Activated T-cell treated with anti-CD3 and anti-CD28 coated beads, Interleukin-2, amount 50 U/mL, for 24 hours (primary cell): Measurements from ENCODE around the gene HNRNPUL2.
"Not testable (repeated sequence)": the region's sequence is repeated elsewhere in the genome, so short reads cannot be mapped to it uniquely, and the experiment has no call there.

Experiments
- DNase-seq: peaks from one replicate; pipeline ENCODE4 v3.0.0-alpha.2; 2020
- H3K27ac Mint-ChIP-seq: 2 replicates; pipeline ENCODE4 v1.8.0; 2020; ENCODE audit warnings: mild to moderate bottlenecking, mixed read lengths
- H3K27me3 Mint-ChIP-seq: 2 replicates; pipeline ENCODE4 v1.8.0; 2020; ENCODE audit warnings: mixed read lengths
- H3K36me3 Mint-ChIP-seq: 2 replicates; pipeline ENCODE4 v1.8.0; 2020; ENCODE audit warnings: low read depth, mixed read lengths
- H3K4me1 Mint-ChIP-seq: 2 replicates; pipeline ENCODE4 v1.8.0; 2020; ENCODE audit warnings: low read depth, mixed read lengths
- H3K4me3 Mint-ChIP-seq: 2 replicates; pipeline ENCODE4 v1.8.0; 2020; ENCODE audit warnings: mild to moderate bottlenecking, moderate library complexity, mixed read lengths
- H3K9me3 Mint-ChIP-seq: 2 replicates; pipeline ENCODE4 v1.8.0; 2020; ENCODE audit warnings: mixed read lengths

HNRNPUL2 gene

DNA sequence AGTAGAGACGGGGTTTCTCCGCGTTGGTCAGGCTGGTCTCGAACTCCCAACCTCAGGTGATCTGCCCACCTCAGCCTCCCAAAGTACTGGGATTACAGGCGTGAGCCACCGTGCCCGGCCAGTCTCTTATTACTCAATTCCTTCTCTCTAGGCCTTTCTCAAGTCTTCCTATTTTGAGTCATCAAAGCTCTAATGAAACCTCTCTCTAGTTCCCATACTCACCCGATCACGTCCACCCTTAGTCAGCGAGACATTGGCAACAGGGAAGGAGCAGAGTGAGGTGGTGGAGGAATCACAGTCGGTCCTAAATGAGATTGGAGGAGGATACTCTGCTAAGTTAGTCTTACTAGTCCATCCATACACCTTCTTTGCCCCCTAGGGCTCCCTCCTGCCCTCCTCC lies 25.0 kb downstream of the HNRNPUL2 start:
- peak overlapping the region; percentile 27 for H3K27ac Mint-ChIP-seq
- no peaks in the 10 kb centered on the region for H3K27me3 Mint-ChIP-seq
- H3K9me3 Mint-ChIP-seq = no peaks in the 10 kb centered on the region
- DNase-seq = no peak
- peaks cover 27% of the 10 kb centered on the region for H3K4me1 Mint-ChIP-seq
- H3K36me3 Mint-ChIP-seq = peaks cover 58% of the 10 kb centered on the region
- no peak overlapping the region for H3K4me3 Mint-ChIP-seq

DNA sequence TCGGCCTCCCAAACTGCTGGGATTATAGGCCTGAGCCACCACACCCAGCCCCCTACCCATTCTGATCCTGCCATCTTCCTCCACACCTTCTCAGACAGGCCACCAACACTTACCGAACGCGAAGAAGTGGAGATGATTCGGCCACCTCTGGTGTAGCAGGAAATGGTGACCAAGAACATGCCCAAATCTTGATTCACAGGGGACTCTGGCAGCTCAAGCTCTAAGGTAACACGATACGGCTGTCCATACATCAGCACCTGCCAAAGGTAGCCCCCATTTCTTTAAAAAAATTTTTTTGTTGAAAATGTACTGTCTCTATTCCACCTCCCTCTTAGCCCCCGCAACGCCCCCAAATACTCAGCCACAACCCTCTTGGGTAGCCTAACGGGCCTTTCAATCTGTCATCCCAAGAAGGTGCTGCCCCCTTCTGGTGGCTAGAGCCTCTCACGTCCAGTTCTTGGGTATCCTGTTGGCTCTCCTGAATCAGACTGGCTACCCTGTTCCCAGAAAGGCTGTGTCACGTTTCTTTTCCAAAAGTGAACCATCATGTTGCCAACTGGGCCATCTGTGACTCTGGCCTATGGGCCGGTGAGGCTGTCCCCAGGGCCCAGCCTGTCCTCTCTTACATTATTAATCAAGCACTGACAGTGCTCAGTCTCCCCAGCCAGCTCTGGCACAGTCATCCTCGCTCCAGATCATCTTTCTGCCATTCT lies 32.6 kb downstream of the HNRNPUL2 start:
- peak; percentile 80 for DNase-seq
- H3K27me3 Mint-ChIP-seq = no peaks in the 10 kb centered on the region
- H3K4me1 Mint-ChIP-seq = peaks cover 6% of the 10 kb centered on the region
- H3K9me3 Mint-ChIP-seq = no peaks in the 10 kb centered on the region
- no peak overlapping the region for H3K4me3 Mint-ChIP-seq
- no peak overlapping the region for H3K27ac Mint-ChIP-seq
- peaks cover 55% of the 10 kb centered on the region for H3K36me3 Mint-ChIP-seq

DNA sequence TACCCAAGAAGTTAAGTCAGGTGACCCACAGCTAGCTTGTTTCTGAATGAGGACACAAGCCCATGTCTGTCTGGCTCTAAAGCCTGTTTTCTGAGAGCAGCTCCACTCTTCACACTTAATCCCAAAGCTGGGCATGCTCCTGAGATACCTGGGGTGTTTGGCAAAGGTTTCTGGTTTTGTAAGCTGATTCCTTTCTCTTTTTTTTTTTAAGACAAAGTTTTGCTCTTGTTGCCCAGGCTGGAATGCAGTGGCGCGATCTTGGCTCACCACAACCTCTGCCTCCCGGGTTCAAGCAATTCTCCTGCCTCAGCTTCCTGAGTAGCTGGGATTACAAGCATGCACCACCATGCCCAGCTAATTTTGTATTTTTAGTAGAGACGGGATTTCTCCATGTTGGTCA lies 33.6 kb downstream of the HNRNPUL2 start:
- DNase-seq, H3K27me3 Mint-ChIP-seq, H3K27ac Mint-ChIP-seq, H3K9me3 Mint-ChIP-seq, H3K4me1 Mint-ChIP-seq, H3K4me3 Mint-ChIP-seq: not testable (repeated sequence)
- peaks cover 55% of the 10 kb centered on the region for H3K36me3 Mint-ChIP-seq

DNA sequence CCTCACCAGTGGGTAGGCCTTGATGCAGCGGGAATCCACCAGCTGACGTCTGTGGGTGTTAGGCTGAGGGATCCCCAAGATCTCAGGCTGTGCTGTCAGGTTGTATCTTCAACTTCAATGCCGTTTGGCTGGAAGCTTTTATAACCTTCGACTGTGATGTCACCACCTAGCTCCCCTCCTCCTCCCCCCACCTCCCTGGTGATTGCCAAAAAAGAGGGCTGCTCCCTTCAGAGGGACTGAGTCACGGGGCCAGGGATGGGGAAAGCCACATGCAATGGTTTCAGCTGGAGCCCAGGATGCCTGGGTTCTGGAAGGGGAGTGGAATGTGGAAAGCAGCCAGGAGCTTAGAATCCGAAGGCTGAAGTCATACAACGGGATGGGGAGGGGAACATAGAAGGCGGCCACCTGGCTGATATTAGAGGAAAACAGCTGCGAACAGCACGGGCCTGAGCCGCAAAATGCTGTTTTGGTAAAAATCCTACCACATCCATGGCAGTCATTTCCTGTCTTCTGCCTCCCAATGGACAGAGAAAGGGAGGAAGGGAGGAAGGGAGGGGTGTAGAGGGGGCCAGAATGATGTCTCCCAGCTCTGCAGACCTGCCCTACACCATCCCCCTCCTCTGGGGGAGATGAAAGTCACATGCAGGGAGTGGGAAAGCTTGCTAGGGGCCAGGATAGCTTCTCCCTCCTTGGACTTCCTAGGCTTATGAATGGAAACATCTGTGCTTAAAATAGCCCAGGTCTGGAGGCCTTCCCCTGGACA lies 37.7 kb downstream of the HNRNPUL2 start, which contains the start of gene LRRN4CL:
Gene LRRN4CL, minus strand, starts transcription at position 110 of the 763 bp plus-strand sequence. CDS start 1,022 bp downstream, outside the sequence.
- Mint-ChIP-seq H3K9me3 (no peaks in the 10 kb centered on the region), H3K27ac (no peak within 1 kb of the TSS), H3K4me3 (no peak within 1 kb of the TSS), H3K36me3 (peaks cover 45% of the 10 kb centered on the region), H3K4me1 (peaks cover under 1% of the 10 kb centered on the region), H3K27me3 (peaks cover 11% of the 10 kb centered on the region)
- no peak for DNase-seq

DNA sequence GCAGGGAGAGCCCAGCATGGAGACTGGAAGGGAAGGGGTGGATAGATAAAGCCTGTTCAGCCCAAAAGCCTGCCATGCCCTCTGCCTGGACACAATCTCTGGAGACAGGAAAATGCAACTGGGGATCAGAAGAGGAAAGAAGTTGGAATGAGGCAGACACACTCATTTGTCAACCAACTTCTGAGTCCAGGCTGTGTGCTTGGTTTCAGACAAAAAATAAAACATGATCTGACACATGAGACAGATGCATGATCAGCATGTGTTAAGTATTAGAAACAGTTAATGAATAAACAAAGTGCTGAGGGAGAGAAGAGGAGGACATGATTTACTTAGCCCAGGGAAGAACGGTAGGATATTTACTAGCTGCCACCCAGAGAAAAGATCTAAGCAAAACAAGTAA lies 38.8 kb downstream of the HNRNPUL2 start:
- Mint-ChIP-seq H3K36me3 (peaks cover 37% of the 10 kb centered on the region), H3K4me1 (no peaks in the 10 kb centered on the region), H3K9me3 (no peaks in the 10 kb centered on the region), H3K4me3 (no peak overlapping the region), H3K27me3 (peaks cover 11% of the 10 kb centered on the region), H3K27ac (no peak overlapping the region)
- DNase-seq = no peak

DNA sequence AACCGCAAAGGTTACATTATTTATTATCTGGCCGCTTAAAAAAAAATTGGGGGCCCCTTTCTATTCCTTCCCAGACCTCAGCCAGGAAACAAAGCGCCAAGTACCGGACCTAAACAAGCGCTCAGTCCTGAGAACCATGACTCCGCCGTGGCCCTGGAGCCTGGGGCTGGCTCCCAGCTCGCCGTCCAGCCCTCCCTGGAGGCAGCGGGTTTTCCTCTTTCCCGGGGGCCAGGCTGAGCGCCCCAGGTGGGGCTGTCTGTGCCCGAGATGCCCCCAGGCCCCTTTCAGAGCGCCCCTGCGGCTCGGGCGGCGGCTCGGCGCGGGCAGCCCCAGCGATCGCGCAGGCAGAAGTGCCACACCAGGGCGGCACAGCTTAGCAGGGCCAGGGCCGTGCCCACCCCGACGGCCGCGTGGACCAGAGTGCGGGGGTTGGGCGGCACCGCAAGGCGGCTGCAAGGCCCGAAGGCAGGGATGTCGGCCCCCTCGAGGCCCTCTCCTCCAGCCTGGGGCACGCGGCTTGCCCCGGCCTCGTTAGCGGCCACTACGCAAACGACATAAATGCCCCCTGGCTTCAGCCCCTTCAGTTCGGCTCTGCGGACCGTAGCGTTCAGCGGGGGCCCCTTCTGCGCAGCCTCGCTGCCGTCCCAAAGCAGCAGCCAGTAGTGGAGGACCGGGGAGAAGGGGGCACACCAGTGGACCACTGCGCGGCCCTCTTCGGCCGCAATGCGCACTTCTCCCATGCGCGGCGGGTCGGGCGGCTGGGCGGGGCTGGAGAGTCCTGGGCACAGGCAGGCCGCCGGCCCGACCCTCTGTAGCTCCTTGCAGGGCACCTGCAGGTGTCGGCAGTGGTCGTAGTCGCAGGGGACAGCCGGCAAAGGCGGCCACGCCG lies 39.5 kb downstream of the HNRNPUL2 start:
- H3K9me3 Mint-ChIP-seq = no peaks in the 10 kb centered on the region
- H3K4me1 Mint-ChIP-seq = no peaks in the 10 kb centered on the region
- peaks cover 30% of the 10 kb centered on the region for H3K36me3 Mint-ChIP-seq
- DNase-seq = no peak
- no peak overlapping the region for H3K27ac Mint-ChIP-seq
- no peak overlapping the region for H3K4me3 Mint-ChIP-seq
- peaks cover 11% of the 10 kb centered on the region for H3K27me3 Mint-ChIP-seq

DNA sequence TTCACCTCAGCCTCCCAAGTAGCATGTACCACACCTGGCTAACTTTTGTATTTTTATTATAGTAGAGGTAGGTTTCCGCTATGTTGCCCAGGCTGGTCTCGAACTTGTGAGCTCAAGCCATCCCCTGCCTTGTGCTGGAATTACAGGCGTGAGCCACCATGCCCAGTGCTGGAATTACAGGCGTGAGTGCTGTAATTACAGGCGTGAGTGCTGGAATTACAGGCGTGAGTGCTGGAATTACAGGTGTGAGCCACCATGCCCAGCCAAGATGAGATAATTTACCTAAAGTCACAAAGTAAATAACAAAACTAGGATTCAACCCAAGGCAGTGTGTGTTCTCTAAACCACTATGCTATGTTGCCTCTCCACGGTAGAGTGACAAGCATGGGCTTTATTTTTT lies 44.7 kb downstream of the HNRNPUL2 start:
- Mint-ChIP-seq H3K27me3 (peaks cover 6% of the 10 kb centered on the region), H3K36me3 (peaks cover 15% of the 10 kb centered on the region), H3K4me3 (no peak overlapping the region), H3K9me3 (no peaks in the 10 kb centered on the region), H3K4me1 (peaks cover 22% of the 10 kb centered on the region), H3K27ac (no peak overlapping the region)
- no peak for DNase-seq

DNA sequence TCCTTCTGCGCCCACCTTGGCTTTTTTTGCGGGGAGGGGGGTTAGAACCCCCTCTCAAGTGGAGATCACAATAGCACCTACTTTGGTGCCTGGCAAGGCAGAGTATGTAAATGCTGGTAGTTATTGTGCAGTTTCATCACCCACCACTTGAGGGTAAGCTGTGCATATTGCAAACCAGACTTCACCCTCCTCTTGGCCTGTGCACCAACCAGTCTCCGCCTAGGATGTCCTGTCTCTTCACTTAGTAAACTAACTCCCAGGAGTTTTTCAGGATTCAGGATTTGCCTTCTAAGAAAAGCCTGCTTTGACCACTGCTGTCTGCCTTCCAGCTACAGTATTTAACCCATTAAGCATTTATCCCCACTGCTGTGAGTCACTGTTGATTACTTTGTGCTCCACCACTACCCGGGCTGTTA lies 46.4 kb downstream of the HNRNPUL2 start:
- Mint-ChIP-seq H3K9me3 (no peaks in the 10 kb centered on the region), H3K4me3 (no peak overlapping the region), H3K4me1 (peaks cover 35% of the 10 kb centered on the region), H3K27ac (peak overlapping the region; percentile 70), H3K36me3 (peaks cover 32% of the 10 kb centered on the region), H3K27me3 (no peaks in the 10 kb centered on the region)
- no peak for DNase-seq

DNA sequence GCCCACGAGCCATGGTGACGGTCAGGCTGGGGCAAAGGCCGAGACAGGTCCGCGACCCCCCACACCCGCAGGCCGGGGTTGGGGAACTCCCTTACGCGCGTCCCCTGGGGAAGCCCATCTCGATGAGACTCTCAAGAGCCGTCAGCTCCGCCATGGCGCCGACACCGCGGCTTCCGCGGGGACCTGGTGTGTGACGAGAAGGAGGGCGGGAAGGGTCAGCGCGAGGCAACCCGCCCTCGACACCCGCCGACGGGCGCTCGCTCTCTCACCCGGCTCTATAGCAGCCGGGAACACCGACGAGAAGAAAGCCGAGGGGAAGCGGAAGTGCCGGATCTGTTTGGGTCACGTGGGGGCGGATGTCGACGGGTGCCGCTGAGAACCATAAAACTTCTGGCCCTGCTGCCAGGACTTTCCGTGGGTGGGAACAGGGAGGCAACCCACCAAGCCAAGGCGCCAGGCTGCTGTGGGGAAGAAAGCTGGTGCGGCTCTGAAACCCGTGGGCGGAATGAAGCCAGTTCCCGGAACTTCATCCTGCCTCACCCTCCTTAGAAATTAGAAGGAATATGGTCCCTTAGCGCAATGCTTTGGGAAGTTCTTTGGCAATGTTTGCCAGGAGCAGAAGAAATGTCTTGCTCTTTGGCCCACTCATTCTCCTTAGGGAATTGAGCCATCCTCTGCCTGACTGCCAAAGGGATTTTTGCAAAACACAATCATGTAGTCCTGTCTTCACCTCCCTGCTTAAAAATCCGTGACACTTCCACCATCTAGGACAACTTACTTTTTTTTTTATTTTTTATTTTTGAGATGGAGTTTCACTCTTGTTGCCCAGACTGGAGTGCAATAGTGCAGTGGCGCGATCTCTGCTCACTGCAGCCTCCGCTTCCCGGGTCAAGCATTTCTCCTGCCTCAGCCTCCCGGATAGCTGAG lies 48.2 kb downstream of the HNRNPUL2 start, which contains the start of gene UBXN1:
Gene UBXN1, minus strand, starts transcription at position 304 of the 927 bp plus-strand sequence. Its CDS starts 150 bp downstream, at position 154.
- peak within 1 kb of the TSS; percentile 95 for H3K27ac Mint-ChIP-seq
- peak within 1 kb of the TSS; percentile 92 for H3K4me3 Mint-ChIP-seq
- H3K27me3 Mint-ChIP-seq = no peaks in the 10 kb centered on the region
- peaks cover 40% of the 10 kb centered on the region for H3K4me1 Mint-ChIP-seq
- H3K36me3 Mint-ChIP-seq = peaks cover 44% of the 10 kb centered on the region
- DNase-seq = peak; percentile 89
- H3K9me3 Mint-ChIP-seq = no peaks in the 10 kb centered on the region

DNA sequence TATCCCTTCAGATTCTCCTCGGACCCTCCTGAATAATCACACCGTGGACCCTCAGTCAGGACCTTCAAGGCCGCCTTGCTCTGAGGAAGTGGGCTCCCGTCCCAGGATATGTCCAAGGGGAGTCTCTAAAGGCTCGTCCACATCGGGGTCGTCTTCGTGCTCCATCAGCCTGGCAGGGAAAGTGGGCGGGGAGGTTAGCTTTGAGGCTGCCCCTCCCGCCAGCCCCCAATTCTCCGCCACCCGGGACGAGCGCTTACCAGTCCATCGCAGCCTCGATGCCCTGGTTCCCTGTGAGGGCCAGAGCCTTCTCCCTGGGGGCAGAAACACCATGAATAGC lies 48.9 kb downstream of the HNRNPUL2 start:
- Mint-ChIP-seq H3K4me3 (peak overlapping the region; percentile 92), H3K27me3 (no peaks in the 10 kb centered on the region), H3K9me3 (no peaks in the 10 kb centered on the region), H3K36me3 (peaks cover 50% of the 10 kb centered on the region), H3K27ac (peak overlapping the region; percentile 95), H3K4me1 (peaks cover 45% of the 10 kb centered on the region)
- DNase-seq = no peak

DNA sequence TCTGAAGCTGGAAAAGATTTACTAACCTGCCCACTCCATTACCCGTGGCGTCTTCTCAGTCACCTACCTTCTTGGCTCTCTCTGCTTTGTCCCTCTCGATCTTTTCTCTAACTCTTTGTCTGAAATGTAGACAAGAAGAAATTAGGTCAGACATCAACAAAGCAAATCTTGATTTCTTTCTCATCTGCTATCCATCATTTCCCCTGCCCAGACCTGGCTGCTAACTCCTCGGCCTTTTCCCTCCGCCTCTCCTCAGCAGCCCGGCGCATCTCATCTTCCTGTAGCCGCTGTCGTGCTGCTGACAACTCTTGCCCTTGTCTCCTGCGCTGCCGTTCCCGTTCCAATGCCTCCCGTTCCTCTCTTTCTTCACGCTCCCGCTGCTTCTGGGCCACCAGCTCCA lies 49.5 kb downstream of the HNRNPUL2 start:
- H3K36me3 Mint-ChIP-seq = peaks cover 57% of the 10 kb centered on the region
- H3K4me1 Mint-ChIP-seq = peaks cover 52% of the 10 kb centered on the region
- H3K4me3 Mint-ChIP-seq = peak overlapping the region; percentile 92
- DNase-seq = no peak
- H3K9me3 Mint-ChIP-seq = no peaks in the 10 kb centered on the region
- H3K27ac Mint-ChIP-seq = peak overlapping the region; percentile 95
- no peaks in the 10 kb centered on the region for H3K27me3 Mint-ChIP-seq

DNA sequence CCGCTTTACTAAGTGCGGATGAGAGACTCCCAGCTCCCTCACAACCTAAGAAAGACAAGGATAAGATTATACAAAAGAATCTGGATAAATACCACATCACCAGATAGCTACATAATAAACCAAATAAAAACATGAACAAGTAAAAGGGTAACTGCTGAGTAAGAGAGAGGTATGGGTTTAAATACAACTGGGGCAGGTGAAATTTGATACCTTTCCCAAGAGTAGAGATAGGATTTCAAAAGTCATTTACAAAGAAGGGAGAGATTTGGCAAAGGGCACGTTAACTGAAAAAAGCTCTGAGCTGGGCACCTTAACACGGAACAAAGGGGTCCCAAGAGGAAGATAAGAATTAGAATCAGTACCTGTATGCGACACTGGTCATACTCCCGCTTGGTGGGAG lies 50.1 kb downstream of the HNRNPUL2 start:
- peak overlapping the region; percentile 92 for H3K4me3 Mint-ChIP-seq
- peaks cover 63% of the 10 kb centered on the region for H3K36me3 Mint-ChIP-seq
- no peak for DNase-seq
- H3K27ac Mint-ChIP-seq = peak overlapping the region; percentile 95
- no peaks in the 10 kb centered on the region for H3K9me3 Mint-ChIP-seq
- peaks cover 57% of the 10 kb centered on the region for H3K4me1 Mint-ChIP-seq
- H3K27me3 Mint-ChIP-seq = no peaks in the 10 kb centered on the region

DNA sequence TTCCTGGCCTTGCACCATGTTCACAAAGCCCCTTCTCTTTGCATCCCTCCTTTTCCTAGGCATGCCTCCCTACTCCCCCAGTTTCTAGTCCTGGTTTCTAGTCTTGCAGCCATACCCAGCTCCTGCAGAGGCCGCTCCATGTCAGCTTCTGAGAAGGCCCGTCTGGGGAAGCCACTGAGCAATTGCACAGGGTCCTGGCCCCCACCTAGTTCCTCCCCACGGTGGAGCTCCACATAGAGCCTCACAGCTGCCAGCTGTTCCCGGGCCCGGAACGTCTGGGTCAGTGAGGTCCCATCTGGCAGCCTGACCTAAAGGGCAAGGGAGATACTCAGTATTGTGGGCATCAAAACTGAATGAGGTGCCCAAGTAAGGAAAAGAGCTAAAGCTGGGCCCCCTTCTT lies 50.6 kb downstream of the HNRNPUL2 start:
- no peaks in the 10 kb centered on the region for H3K9me3 Mint-ChIP-seq
- no peak for DNase-seq
- no peaks in the 10 kb centered on the region for H3K27me3 Mint-ChIP-seq
- peaks cover 58% of the 10 kb centered on the region for H3K4me1 Mint-ChIP-seq
- H3K27ac Mint-ChIP-seq = peak overlapping the region; percentile 95
- H3K36me3 Mint-ChIP-seq = peaks cover 67% of the 10 kb centered on the region
- peak overlapping the region; percentile 92 for H3K4me3 Mint-ChIP-seq
